Central memory CD8-positive, alpha-beta T cell (primary cell): ENCODE results near the gene RIMBP2.

Experiments used
- ATAC-seq: fragments of 150-1000 bp; cut with Tn5 transposase; replicated peaks from 2 replicates; pipeline ENCODE4 v1.10.0; 2022; ENCODE audit warnings: mild to moderate bottlenecking, moderate FRiP score, moderate number of reproducible peaks; ENCODE audit not compliant: poor library complexity, severe bottlenecking; ENCODE audit errors: extremely low read depth
- DNase-seq, 2 donors: peaks; one replicate each; pipeline ENCODE4 v3.0.0; 2021; ENCODE audit warnings: low spot score in 2 of 2
- H3K27ac Mint-ChIP-seq: one replicate; pipeline ENCODE4 v1.8.0; 2022; ENCODE audit warnings: low read depth, mild to moderate bottlenecking, moderate library complexity, mixed read lengths
- H3K27me3 Mint-ChIP-seq: one replicate; pipeline ENCODE4 v1.8.0; 2022; ENCODE audit warnings: mixed read lengths
- H3K36me3 Mint-ChIP-seq: one replicate; pipeline ENCODE4 v1.8.0; 2022; ENCODE audit warnings: mild to moderate bottlenecking, moderate library complexity, mixed read lengths; ENCODE audit not compliant: insufficient read depth
- H3K4me1 Mint-ChIP-seq: one replicate; pipeline ENCODE4 v1.8.0; 2022; ENCODE audit warnings: mixed read lengths
- H3K4me3 Mint-ChIP-seq: one replicate; pipeline ENCODE4 v1.8.0; 2022; ENCODE audit warnings: mild to moderate bottlenecking, moderate library complexity, mixed read lengths
- H3K9me3 Mint-ChIP-seq: one replicate; pipeline ENCODE4 v1.8.0; 2022; ENCODE audit warnings: mixed read lengths

RIMBP2 gene

DNA sequence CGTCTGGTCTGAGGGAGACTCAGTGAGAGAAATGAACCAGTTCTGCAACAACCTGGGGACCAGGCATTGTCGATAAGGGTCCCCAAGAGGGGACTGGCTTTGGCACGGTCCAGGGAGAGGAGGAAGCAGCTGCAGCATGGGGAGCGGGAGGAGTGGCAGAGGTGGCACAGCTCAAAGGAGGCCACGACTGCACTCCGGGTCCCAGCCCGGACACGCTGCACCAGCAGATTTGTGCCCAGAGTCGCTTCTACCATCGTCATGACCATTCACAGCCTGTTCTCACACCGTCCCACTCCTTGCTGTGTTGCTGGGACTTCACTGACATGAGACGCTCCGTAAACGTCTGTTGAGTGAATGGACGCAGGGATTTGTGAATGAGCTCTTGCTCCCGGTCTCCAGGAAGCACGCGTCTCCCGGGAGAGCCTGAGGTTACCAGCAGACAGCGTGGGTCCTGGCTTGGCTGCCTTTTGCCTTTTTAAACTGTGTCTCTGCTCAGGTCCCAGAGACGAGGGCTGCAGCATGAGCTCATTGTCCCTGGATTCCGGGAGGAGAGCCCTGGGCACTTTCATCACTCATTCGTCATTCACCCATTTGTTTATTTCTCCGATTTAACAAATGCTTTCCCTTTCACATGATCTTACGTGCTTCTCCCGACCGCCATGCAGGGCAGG is 241.4 kb downstream of the RIMBP2 start:
- Mint-ChIP-seq H3K9me3 (no peaks in the 10 kb centered on the region), H3K27me3 (no peaks in the 10 kb centered on the region), H3K4me3 (no peak overlapping the region), H3K4me1 (no peaks in the 10 kb centered on the region), H3K27ac (no peak overlapping the region), H3K36me3 (no peaks in the 10 kb centered on the region)
- DNase-seq, result no peak
- no peak for ATAC-seq

DNA sequence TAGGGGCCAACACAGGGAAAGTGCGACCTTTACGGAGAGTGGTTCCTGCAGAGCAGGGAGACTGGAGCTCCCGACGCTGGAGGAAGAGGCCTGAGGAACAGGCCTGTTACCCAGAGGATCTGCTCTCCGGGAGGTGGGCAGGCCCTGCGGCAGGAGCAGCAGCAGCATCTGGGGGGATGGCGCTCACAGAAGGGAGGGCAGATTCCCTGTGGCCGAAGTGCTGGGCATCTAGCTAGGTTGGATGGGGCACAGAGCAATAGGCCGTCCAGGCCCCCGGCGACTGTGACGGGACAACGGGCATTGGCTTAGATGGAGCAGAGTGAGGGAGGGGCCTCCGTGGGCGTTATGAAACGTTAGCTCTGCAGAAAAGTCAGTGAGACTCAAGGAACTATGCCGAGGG is 242.8 kb downstream of the RIMBP2 start:
- DNase-seq (no peak), ATAC-seq (no peak)
- H3K4me3 Mint-ChIP-seq, result no peak overlapping the region
- no peaks in the 10 kb centered on the region for H3K27me3 Mint-ChIP-seq
- no peaks in the 10 kb centered on the region for H3K9me3 Mint-ChIP-seq
- no peaks in the 10 kb centered on the region for H3K36me3 Mint-ChIP-seq
- H3K4me1 Mint-ChIP-seq, result no peaks in the 10 kb centered on the region
- no peak overlapping the region for H3K27ac Mint-ChIP-seq

DNA sequence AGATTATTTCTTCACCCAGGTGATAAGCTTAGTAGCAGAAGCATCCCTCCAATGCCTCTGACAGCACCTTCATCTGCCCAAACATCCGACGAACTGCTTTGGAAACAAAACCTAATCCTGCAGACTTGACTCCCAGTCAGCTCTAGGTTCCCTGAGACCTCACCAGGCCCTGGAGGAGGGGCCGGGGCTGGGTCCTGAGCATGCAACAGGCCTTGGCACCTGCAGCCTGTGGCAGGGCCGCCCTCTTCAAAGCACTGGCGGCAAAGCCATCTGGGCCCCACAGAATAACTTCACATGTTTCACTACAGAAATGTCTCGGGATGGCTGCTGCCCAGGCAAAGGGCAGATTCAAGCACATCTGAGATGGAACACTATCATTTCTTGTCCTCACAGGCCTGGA is 245.1 kb downstream of the RIMBP2 start:
- DNase-seq (no peak), ATAC-seq (no peak)
- no peaks in the 10 kb centered on the region for H3K9me3 Mint-ChIP-seq
- H3K4me1 Mint-ChIP-seq, result no peaks in the 10 kb centered on the region
- H3K36me3 Mint-ChIP-seq, result no peaks in the 10 kb centered on the region
- H3K4me3 Mint-ChIP-seq, result no peak overlapping the region
- H3K27me3 Mint-ChIP-seq, result no peaks in the 10 kb centered on the region
- H3K27ac Mint-ChIP-seq, result no peak overlapping the region

DNA sequence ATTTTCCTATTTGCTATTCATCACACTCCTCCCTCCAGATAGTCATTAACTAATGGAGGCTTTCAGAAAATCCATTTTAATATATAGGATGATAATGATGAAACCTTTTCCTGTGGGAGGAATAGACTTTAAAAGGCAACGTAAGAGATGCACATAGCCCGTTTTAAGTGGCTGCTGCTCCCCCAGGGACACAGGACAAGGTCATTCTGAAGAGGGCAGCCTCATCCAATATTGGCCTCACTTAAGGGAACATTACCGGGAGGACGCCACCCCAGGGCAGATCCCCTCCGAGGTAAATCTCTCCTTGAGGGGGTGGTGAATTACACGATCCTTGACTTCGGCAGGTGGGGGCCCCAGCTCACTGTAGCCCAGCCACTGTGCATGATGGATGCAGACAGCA is 246.5 kb downstream of the RIMBP2 start:
- H3K9me3 Mint-ChIP-seq, result no peaks in the 10 kb centered on the region
- H3K4me1 Mint-ChIP-seq, result no peaks in the 10 kb centered on the region
- no peak overlapping the region for H3K27ac Mint-ChIP-seq
- no peaks in the 10 kb centered on the region for H3K27me3 Mint-ChIP-seq
- DNase-seq, result no peak
- H3K4me3 Mint-ChIP-seq, result no peak overlapping the region
- no peak for ATAC-seq
- no peaks in the 10 kb centered on the region for H3K36me3 Mint-ChIP-seq

DNA sequence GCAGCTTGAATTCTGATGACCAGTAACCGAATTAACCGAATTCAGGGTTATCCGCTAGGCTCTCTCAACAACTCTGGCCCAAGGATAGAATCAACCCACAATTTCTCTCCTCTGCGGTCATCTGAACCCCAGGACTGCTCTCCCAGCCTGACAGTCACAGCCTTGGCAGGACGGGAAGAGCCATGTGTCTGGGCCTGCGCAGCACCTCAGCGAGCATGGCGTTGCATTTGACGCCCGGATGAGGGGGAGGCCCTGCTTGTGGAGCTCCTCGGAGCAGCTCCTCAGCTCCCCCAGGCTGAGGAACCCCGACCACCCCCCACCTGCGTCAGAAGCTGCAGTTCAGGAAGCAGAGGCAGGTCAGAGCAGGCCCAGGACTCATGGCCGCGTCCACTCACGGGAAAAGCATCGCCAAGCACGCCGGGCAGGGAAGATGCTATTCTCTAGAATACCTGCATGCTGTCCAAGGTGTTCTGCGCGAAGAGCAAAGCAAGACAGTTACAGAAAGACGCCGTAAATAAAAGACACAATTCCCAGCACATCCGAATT is 247.3 kb downstream of the RIMBP2 start:
- DNase-seq, result no peak
- H3K4me3 Mint-ChIP-seq, result no peak overlapping the region
- H3K36me3 Mint-ChIP-seq, result no peaks in the 10 kb centered on the region
- no peaks in the 10 kb centered on the region for H3K9me3 Mint-ChIP-seq
- H3K27me3 Mint-ChIP-seq, result no peaks in the 10 kb centered on the region
- no peak overlapping the region for H3K27ac Mint-ChIP-seq
- ATAC-seq, result no peak
- H3K4me1 Mint-ChIP-seq, result no peaks in the 10 kb centered on the region

DNA sequence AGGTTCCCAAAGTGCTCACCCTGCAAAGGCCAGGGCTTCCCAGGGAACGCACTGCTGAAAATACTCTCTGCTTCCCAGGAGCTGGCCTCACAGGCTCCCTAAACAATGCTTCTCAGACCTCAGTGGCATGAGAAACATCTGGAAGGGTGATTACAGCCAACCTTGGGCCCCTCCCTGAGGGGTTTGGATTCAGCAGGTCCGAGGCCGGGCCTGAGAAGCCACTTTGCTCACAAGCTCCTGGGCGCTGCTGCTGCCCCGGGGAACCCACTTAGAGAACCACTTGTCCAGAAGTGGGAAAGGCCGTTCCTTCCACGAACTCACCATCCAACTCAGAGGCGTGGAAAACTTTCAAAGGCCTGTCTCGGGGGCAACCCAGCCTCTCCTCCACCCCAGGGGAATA is 247.9 kb downstream of the RIMBP2 start:
- Mint-ChIP-seq H3K4me1 (no peaks in the 10 kb centered on the region), H3K9me3 (no peaks in the 10 kb centered on the region), H3K4me3 (no peak overlapping the region), H3K36me3 (no peaks in the 10 kb centered on the region), H3K27ac (no peak overlapping the region), H3K27me3 (no peaks in the 10 kb centered on the region)
- no peak for ATAC-seq
- no peak for DNase-seq

DNA sequence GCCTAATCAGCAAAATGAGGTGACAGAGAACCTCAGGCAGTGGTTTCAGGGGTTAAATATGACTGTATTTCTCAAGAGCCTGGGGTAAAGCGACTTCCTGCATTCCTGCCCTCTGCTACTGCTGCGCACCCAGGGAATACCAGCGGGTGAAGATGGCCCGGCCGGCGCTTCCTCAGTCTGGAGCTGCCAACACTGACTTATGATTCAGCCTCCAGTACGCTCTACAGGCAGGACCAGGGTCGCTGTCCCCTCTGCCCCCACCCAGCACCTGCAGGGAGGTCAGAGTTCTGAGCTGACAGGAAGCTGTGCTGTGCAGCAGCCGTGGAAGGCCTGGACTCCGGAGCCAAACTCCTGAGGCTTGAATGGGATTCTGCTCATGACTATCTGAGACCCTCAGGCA is 250.5 kb downstream of the RIMBP2 start:
- no peaks in the 10 kb centered on the region for H3K4me1 Mint-ChIP-seq
- ATAC-seq (no peak), DNase-seq (no peak)
- no peak overlapping the region for H3K27ac Mint-ChIP-seq
- H3K4me3 Mint-ChIP-seq, result no peak overlapping the region
- H3K27me3 Mint-ChIP-seq, result no peaks in the 10 kb centered on the region
- no peaks in the 10 kb centered on the region for H3K9me3 Mint-ChIP-seq
- H3K36me3 Mint-ChIP-seq, result no peaks in the 10 kb centered on the region

DNA sequence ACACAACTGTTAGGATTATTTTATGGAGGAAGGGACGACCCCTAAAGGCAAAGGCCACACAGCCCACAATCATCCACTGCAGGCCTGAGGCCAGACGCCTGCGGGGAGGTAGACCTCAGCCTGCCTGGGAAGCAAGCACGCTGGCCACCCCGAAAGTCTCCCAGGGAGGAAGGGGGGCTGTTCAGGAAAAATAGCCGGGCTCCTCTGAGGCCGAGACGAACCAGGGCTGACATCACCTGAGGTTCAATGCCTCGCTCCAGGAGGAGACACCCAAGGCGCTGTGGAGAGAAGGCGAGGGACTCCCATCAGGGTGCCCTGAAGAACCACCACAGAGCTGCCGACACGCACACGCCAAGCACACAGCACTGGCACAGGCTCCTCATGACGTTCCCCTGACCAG is 251.1 kb downstream of the RIMBP2 start:
- Mint-ChIP-seq H3K4me1 (no peaks in the 10 kb centered on the region), H3K4me3 (no peak overlapping the region), H3K36me3 (no peaks in the 10 kb centered on the region), H3K27ac (no peak overlapping the region), H3K9me3 (no peaks in the 10 kb centered on the region), H3K27me3 (no peaks in the 10 kb centered on the region)
- no peak for ATAC-seq
- DNase-seq, result no peak

DNA sequence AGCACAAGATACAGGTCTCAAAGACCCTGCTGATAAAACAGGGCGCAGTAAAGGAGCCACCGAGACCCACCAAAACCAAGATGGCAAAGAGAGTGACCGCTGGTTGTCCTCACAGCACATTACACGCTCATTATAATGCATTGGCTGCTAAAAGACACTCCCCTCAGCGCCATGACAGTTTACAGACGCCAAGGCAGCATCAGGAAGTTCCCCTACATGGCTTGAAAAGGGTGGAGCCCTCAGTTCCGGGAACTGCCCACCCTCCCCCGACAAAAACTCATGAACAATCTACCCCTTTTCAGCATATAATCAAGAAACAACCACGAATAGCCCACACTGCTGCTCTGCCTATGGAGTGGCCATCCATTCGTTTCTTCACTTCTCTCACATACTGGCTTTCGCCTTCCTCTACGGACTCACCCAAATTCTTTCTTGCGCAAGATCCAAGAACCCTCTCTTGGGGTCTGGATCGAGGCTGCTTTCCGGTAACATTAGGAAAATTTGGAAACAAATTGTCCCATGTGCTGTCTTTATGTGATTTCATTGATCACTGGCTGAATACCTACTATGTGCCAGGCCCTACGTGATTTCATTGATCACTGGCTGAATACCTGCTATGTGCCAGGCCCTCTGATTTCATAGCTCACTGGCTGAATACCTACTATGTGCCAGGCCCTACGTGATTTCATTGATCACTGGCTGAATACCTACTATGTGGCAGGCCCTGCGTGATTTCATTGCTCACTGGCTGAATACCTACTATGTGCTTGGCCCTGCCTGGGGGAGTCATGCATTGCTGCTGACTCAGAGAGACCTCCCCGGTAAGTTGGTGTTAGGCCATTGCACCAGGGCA is 252.1 kb downstream of the RIMBP2 start:
- Mint-ChIP-seq H3K4me1 (no peaks in the 10 kb centered on the region), H3K9me3 (no peaks in the 10 kb centered on the region), H3K36me3 (no peaks in the 10 kb centered on the region), H3K4me3 (no peak overlapping the region), H3K27me3 (no peaks in the 10 kb centered on the region), H3K27ac (no peak overlapping the region)
- DNase-seq, result no peak
- no peak for ATAC-seq

DNA sequence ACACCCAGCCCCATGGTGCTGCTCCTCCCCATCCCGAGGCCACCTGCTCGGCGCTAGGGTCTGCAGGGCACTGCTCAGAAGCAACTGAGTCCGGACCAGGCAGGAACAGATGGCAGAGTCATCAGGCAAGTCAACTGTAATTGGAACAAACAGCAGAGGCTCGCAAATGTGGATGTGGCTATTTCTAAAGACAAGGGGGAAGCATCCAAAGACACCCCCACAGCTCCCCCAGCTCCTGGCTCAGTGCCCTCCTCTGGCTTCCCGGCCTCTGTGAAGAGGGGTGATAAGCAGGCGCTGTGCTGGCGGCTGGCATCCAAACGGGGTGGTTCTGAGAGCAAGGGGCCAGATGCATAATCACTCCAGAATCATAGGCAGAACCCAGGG is 252.8 kb downstream of the RIMBP2 start:
- Mint-ChIP-seq H3K4me3 (no peak overlapping the region), H3K36me3 (no peaks in the 10 kb centered on the region), H3K9me3 (no peaks in the 10 kb centered on the region), H3K27ac (no peak overlapping the region), H3K4me1 (no peaks in the 10 kb centered on the region), H3K27me3 (no peaks in the 10 kb centered on the region)
- DNase-seq, result no peak
- no peak for ATAC-seq

DNA sequence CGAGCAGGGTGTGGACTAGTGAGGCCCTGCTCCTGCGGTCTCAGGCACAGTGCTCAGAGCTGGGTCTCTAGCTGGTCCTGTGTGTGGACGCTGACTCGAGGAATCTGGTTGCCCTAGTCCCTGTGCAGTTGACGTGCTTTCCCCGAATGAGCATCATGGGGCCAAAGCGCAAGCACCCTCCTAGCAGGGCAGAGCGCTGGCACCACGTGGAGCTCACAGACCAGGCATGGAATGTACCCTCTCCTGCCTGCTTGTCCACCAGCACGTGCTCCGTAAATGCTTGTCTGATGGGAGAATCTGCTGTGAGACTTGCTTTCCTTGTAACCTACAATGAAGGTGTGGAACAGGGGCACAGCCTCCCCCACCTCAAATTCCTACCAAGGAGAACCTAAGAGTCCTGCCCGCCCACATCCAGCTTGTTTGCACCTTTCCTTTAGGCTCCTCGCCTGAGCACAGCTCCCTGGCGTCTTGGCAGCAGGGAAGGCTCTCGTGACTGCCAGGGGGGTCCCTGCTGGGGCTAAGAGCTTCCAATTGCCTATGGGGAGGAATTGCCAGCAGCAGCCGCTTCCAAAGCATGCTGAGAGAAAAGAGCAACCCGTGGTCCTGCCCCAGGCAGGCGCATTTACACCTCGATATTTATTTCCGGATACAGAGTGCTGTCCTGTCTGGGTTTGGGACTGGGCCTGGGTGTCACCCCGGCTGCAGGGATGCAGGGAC is 253.4 kb downstream of the RIMBP2 start:
- ATAC-seq (no peak), DNase-seq (no peak)
- H3K9me3 Mint-ChIP-seq, result no peaks in the 10 kb centered on the region
- H3K27me3 Mint-ChIP-seq, result no peaks in the 10 kb centered on the region
- H3K4me3 Mint-ChIP-seq, result no peak overlapping the region
- no peak overlapping the region for H3K27ac Mint-ChIP-seq
- H3K4me1 Mint-ChIP-seq, result no peaks in the 10 kb centered on the region
- H3K36me3 Mint-ChIP-seq, result no peaks in the 10 kb centered on the region

DNA sequence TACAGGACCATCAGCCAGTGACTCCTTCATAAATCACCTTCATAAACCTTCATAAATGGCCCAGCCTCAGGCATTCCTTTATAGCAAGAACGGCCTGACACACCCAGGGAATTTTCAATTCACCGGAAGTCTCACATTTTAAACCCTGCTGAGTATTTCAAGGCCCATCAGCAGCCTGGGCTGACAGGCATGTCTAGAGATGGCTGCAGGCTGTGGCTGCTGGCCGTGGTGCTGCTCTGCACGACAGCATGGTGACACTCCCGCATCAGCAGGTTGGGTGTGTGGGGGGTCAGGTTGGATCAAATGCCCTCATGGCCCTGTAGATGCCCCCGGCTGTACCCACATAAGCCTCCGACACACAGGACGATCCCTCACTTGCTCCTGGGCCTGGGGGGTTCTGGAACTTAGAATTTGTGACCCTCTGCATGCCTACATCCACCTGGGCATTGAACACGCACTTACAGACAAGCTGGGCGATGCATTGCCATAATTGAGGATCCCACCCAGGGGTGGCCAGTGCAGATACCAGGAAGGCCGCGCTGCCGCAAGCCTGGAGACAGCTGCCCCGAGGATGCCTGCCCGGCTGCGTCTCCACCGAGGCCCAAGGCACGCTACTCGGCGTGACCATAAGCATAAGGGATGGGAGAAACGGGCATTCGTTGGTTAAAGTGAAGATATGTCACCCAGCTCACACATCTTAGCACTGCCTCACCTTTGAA is 254.1 kb downstream of the RIMBP2 start:
- Mint-ChIP-seq H3K27me3 (no peaks in the 10 kb centered on the region), H3K36me3 (no peaks in the 10 kb centered on the region), H3K4me3 (no peak overlapping the region)

More for the DNA sequence above, 254.1 kb downstream of the RIMBP2 start:
- H3K27ac Mint-ChIP-seq, result no peak overlapping the region
- no peaks in the 10 kb centered on the region for H3K9me3 Mint-ChIP-seq
- H3K4me1 Mint-ChIP-seq, result no peaks in the 10 kb centered on the region
- no peak for ATAC-seq
- DNase-seq, result no peak
